ENCODE data around the gene CIZ1. TPM values are rescaled to one million over a fixed set of nuclear protein-coding genes. Genes with fewer than 3 reads are reported as not detected.

The CIZ1 gene
- total RNA-seq, 1 donor from 2014 or later, result 74.9 TPM

- intact Hi-C loops (cut with micrococcal nuclease), result loop anchor here (10.0 kb wide), 1 partner anchor 174 kb away; no protein-coding TSS in a partner anchor
- Histone ChIP-seq H3K27ac (replicated peaks) (no peak overlapping the region), H3K27me3 (ENCODE audit: low read depth) (no peaks in the 10 kb centered on the region), H3K36me3 (peaks cover 51% of the 10 kb centered on the region), H3K9me3 (replicated peaks) (no peaks in the 10 kb centered on the region), H3K4me3 (no peak overlapping the region), H3K4me1 (peaks cover 11% of the 10 kb centered on the region)
- no peak for DNase-seq
- no peak for TF ChIP-seq CTCF (IDR thresholded peaks at IDR 0.05; ENCODE audit: borderline replicate concordance)
Observed at GRCh38 chr9:128118472-128118857, 72.9 kb downstream of the CIZ1 start.

GRCh38 chr9:128117613-128118471, 73.5 kb downstream of the CIZ1 start:
- Histone ChIP-seq H3K36me3 (peaks cover 49% of the 10 kb centered on the region), H3K27me3 (ENCODE audit: low read depth) (no peaks in the 10 kb centered on the region), H3K4me3 (no peak overlapping the region), H3K4me1 (peaks cover 11% of the 10 kb centered on the region), H3K27ac (replicated peaks) (no peak overlapping the region), H3K9me3 (replicated peaks) (no peaks in the 10 kb centered on the region)
- intact Hi-C loops (cut with micrococcal nuclease), result loop anchor here (10.0 kb wide), 1 partner anchor 173 kb away; no protein-coding TSS in a partner anchor
- TF ChIP-seq CTCF (IDR thresholded peaks at IDR 0.05; ENCODE audit: borderline replicate concordance), result peak; percentile 100
- DNase-seq, result peak; percentile 95

GRCh38 chr9:128116104-128117083, 75.0 kb downstream of the CIZ1 start:
- no peak overlapping the region for H3K4me3 ChIP-seq
- H3K9me3 ChIP-seq (replicated peaks), result no peaks in the 10 kb centered on the region
- no peak overlapping the region for H3K27ac ChIP-seq (replicated peaks)
- H3K4me1 ChIP-seq, result peaks cover 11% of the 10 kb centered on the region
- DNase-seq, result no peak
- H3K27me3 ChIP-seq (ENCODE audit: low read depth), result no peaks in the 10 kb centered on the region
- intact Hi-C loops (cut with micrococcal nuclease), result loop anchor here (10.0 kb wide), 1 partner anchor 172 kb away; no protein-coding TSS in a partner anchor
- TF ChIP-seq CTCF (IDR thresholded peaks at IDR 0.05; ENCODE audit: borderline replicate concordance), result no peak
- H3K36me3 ChIP-seq, result peaks cover 34% of the 10 kb centered on the region

Other genes with a start within 250 kb of the CIZ1 start
- 20.7 TPM for gene EEIG1, start 210.6 kb downstream of the CIZ1 start, total RNA-seq
- gene NAIF1, start 124.3 kb downstream of the CIZ1 start, total RNA-seq, result 7.9 TPM
- 5.4 TPM for gene SLC25A25, start 123.3 kb downstream of the CIZ1 start, total RNA-seq
- 141 TPM for gene PTGES2, start 63.8 kb downstream of the CIZ1 start, total RNA-seq
- not detected for gene LCN2, start 42.1 kb downstream of the CIZ1 start, total RNA-seq
- gene BBLN, start 31.3 kb downstream of the CIZ1 start, total RNA-seq, result 52.5 TPM
- gene DNM1, start 11.8 kb upstream of the CIZ1 start, total RNA-seq, result 4.9 TPM
- 86.9 TPM for gene GOLGA2, start 84.4 kb upstream of the CIZ1 start, total RNA-seq
- 16.2 TPM for gene SWI5, start 84.7 kb upstream of the CIZ1 start, total RNA-seq
- 43.7 TPM for gene TRUB2, start 130.9 kb upstream of the CIZ1 start, total RNA-seq
- 32.0 TPM for gene COQ4, start 131.3 kb upstream of the CIZ1 start, total RNA-seq
- 18.8 TPM for gene SLC27A4, start 149.0 kb upstream of the CIZ1 start, total RNA-seq
- 57.0 TPM for gene URM1, start 179.8 kb upstream of the CIZ1 start, total RNA-seq
- 8.5 TPM for gene CERCAM, start 229.3 kb upstream of the CIZ1 start, total RNA-seq